ENCODE results near the gene PLEKHG4B.

Gene PLEKHG4B

DNA sequence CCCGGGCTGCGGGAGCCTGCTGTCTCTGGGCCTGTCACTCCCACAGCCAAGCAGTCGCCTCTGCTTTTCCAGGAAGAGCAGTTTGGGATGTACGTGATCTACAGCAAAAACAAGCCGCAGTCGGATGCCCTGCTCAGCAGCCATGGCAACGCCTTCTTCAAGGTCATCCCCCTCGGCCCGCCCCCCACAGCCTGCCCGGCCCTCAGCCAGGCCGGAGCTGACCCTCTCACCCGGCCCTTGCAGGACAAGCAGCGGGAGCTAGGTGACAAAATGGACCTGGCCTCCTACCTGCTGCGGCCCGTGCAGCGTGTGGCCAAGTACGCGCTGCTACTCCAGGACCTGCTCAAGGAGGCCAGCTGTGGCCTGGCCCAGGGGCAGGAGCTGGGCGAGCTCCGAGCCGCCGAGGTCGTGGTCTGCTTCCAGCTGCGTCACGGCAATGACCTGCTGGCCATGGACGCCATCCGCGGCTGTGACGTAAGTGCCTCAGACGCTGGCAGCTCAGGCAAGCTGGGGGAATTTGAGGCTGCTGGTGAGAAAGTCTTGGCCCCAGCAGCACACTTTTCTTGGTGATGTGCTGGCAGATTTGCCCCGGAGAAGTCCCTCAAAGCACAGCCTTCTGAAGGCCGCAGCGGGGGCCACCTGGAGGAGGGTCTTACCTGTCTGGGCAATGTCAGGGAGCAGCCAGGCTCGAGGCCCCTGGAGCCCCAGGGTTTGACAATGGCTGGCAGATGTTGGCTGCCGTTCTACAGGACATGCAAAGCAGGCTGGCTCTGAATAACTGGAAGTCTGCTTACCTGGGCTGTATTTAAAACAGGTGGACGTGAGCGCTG lies 79.2 kb downstream of the PLEKHG4B start:
- Histone ChIP-seq H3K36me3 (replicated peaks) (no peaks in the 10 kb centered on the region), H3K27me3 (replicated peaks) (no peaks in the 10 kb centered on the region), H3K4me3 (ENCODE audit: low read depth, low read length) (no peak overlapping the region), H3K27ac (no peak overlapping the region)
- TF ChIP-seq, protein P1, sequence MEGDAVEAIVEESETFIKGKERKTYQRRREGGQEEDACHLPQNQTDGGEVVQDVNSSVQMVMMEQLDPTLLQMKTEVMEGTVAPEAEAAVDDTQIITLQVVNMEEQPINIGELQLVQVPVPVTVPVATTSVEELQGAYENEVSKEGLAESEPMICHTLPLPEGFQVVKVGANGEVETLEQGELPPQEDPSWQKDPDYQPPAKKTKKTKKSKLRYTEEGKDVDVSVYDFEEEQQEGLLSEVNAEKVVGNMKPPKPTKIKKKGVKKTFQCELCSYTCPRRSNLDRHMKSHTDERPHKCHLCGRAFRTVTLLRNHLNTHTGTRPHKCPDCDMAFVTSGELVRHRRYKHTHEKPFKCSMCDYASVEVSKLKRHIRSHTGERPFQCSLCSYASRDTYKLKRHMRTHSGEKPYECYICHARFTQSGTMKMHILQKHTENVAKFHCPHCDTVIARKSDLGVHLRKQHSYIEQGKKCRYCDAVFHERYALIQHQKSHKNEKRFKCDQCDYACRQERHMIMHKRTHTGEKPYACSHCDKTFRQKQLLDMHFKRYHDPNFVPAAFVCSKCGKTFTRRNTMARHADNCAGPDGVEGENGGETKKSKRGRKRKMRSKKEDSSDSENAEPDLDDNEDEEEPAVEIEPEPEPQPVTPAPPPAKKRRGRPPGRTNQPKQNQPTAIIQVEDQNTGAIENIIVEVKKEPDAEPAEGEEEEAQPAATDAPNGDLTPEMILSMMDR (IDR thresholded peaks at IDR 0.05; ENCODE audit: low read depth, low read length, missing control alignments) = no peak
- DNase-seq = no peak
- in situ Hi-C loops (cut with HindIII; ENCODE audit: low pct_ligation_motif_present, low sequenced_read_pairs) = no loop called here

- no peak overlapping the region for H3K27ac ChIP-seq
- H3K36me3 ChIP-seq (replicated peaks) = no peaks in the 10 kb centered on the region
- no peak overlapping the region for H3K4me3 ChIP-seq (ENCODE audit: low read depth, low read length)
- H3K27me3 ChIP-seq (replicated peaks) = no peaks in the 10 kb centered on the region
- no peak for DNase-seq
- TF ChIP-seq, protein P1 (IDR thresholded peaks at IDR 0.05; ENCODE audit: low read depth, low read length, missing control alignments) = no peak
- in situ Hi-C loops (cut with HindIII; ENCODE audit: low pct_ligation_motif_present, low sequenced_read_pairs) = no loop called here
These were observed 79.9 kb downstream of the PLEKHG4B start for GRCh38 chr5:171801-172331.

- TF ChIP-seq, protein P1 (IDR thresholded peaks at IDR 0.05; ENCODE audit: low read depth, low read length, missing control alignments) = no peak
- no peaks in the 10 kb centered on the region for H3K36me3 ChIP-seq (replicated peaks)
- DNase-seq = no peak
- no peak overlapping the region for H3K4me3 ChIP-seq (ENCODE audit: low read depth, low read length)
- H3K27ac ChIP-seq = no peak overlapping the region
- in situ Hi-C loops (cut with HindIII; ENCODE audit: low pct_ligation_motif_present, low sequenced_read_pairs) = no loop called here
- no peaks in the 10 kb centered on the region for H3K27me3 ChIP-seq (replicated peaks)
These were observed 80.5 kb downstream of the PLEKHG4B start for GRCh38 chr5:172421-172820.

- in situ Hi-C loops (cut with HindIII; ENCODE audit: low pct_ligation_motif_present, low sequenced_read_pairs) = no loop called here
- H3K4me3 ChIP-seq (ENCODE audit: low read depth, low read length) = no peak overlapping the region
- TF ChIP-seq, protein P1 (IDR thresholded peaks at IDR 0.05; ENCODE audit: low read depth, low read length, missing control alignments) = no peak
- H3K27me3 ChIP-seq (replicated peaks) = no peaks in the 10 kb centered on the region
- DNase-seq = no peak
- no peak overlapping the region for H3K27ac ChIP-seq
- H3K36me3 ChIP-seq (replicated peaks) = no peaks in the 10 kb centered on the region
These were observed 80.9 kb downstream of the PLEKHG4B start for GRCh38 chr5:172841-173251.

- Histone ChIP-seq H3K36me3 (replicated peaks) (no peaks in the 10 kb centered on the region), H3K27me3 (replicated peaks) (no peaks in the 10 kb centered on the region), H3K4me3 (ENCODE audit: low read depth, low read length) (no peak overlapping the region), H3K27ac (no peak overlapping the region)
- TF ChIP-seq, protein P1 (IDR thresholded peaks at IDR 0.05; ENCODE audit: low read depth, low read length, missing control alignments) = no peak
- in situ Hi-C loops (cut with HindIII; ENCODE audit: low pct_ligation_motif_present, low sequenced_read_pairs) = no loop called here
- DNase-seq = no peak
These were observed 81.7 kb downstream of the PLEKHG4B start for GRCh38 chr5:173392-174290.

Data from brain microvascular endothelial cell (primary cell).